GM06990 (cell line): ENCODE measurements around the gene KRT7.

Experiments
- DNase-seq: peaks from one replicate; pipeline ENCODE4 v3.0.0-alpha.2; 2011; ENCODE audit not compliant: insufficient read length; ENCODE audit errors: extremely low read depth
- H3K27me3 ChIP-seq: replicated peaks from 2 replicates; pipeline ENCODE4 v1.6.0; 2011; ENCODE audit warnings: low read length; ENCODE audit not compliant: control insufficient read depth, insufficient read depth
- H3K36me3 ChIP-seq: 2 replicates; pipeline ENCODE4 v1.5.1; 2011; ENCODE audit warnings: low read length; ENCODE audit not compliant: control insufficient read depth, insufficient read depth
- H3K4me3 ChIP-seq: replicated peaks from 2 replicates; pipeline ENCODE4 v1.5.1; 2011; ENCODE audit warnings: low read depth, mild to moderate bottlenecking, control low read depth, low read length
- TF ChIP-seq, protein P1 (sequence below): IDR thresholded peaks from 2 replicates; pipeline ENCODE4 v1.5.1; 2011; ENCODE audit warnings: low read length, control low read depth, mild to moderate bottlenecking, inconsistent platforms; ENCODE audit not compliant: insufficient read depth, poor library complexity, severe bottlenecking

Gene KRT7

DNA sequence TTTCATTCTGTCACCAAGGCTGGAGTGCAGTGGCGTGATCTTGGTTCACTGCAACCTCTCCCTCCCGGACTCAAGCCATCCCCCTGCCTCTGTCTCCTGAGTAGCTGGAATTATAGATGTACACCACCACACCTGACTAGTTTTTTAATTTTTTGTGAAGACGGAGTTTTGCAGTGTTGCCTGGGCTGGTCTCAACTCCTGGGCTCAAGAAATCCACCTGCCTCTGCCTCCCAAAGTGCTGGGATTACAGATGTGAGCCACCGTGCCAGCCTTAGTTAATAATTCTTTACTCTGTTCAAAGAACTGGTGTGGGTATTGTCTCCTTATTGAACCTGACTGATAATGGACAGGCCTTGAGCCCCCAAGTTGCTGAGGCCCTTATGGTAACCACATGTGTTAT is 10.4 kb upstream of the KRT7 start:
- DNase-seq: no peak
- TF ChIP-seq, protein P1, sequence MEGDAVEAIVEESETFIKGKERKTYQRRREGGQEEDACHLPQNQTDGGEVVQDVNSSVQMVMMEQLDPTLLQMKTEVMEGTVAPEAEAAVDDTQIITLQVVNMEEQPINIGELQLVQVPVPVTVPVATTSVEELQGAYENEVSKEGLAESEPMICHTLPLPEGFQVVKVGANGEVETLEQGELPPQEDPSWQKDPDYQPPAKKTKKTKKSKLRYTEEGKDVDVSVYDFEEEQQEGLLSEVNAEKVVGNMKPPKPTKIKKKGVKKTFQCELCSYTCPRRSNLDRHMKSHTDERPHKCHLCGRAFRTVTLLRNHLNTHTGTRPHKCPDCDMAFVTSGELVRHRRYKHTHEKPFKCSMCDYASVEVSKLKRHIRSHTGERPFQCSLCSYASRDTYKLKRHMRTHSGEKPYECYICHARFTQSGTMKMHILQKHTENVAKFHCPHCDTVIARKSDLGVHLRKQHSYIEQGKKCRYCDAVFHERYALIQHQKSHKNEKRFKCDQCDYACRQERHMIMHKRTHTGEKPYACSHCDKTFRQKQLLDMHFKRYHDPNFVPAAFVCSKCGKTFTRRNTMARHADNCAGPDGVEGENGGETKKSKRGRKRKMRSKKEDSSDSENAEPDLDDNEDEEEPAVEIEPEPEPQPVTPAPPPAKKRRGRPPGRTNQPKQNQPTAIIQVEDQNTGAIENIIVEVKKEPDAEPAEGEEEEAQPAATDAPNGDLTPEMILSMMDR: no peak
- Histone ChIP-seq H3K4me3 (no peak overlapping the region), H3K36me3 (no peaks in the 10 kb centered on the region), H3K27me3 (no peaks in the 10 kb centered on the region)

DNA sequence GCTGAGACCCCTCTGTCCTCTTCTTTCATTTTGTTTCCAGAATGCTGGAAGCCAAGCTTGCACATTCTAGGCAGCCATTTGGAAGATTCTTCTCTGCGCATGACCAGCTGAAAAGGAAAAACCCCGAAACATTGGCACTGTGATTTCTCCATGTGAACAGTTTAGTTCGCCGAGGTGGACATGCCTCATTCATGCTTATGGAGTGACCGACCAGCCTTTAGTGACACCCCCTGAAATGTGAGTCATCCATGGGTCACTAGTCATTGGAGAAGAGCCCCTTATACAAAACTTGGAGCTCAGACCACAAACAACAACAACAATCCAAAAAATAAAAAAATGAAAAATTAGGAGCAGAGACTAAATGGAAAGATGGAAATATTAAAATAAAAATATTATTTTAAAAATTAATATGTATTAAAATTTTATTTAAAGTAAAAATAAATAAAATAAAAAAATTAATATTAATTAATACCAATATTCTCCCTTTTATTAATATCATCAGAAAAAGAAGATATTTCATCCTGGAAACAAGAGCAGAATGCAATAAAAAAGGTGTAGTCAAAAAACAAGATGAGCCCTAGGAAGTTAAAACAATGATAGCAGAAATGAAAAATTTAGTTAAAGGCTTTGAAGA is 9.5 kb upstream of the KRT7 start:
- Histone ChIP-seq H3K36me3 (no peaks in the 10 kb centered on the region), H3K27me3 (no peaks in the 10 kb centered on the region), H3K4me3 (no peak overlapping the region)
- DNase-seq: no peak
- TF ChIP-seq, protein P1: no peak

DNA sequence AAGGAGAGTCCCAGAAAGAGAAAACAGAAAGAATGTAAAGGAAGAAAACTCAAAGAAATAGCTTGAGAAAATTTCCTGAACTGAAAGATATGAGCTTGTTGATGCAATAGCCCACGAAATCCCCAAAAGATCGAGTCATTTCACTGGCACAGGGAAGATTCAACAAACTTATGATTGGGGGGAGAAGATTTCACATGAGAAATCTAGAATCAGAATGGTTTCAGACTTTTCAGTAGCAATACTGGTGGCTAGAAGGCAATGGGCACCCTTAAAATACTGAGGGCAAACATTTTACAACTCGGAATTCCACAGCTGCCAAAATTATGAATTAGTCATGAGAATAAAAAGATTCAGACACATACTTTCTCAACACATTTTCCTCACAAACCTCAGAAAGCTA is 8.9 kb upstream of the KRT7 start:
- TF ChIP-seq, protein P1: no peak
- DNase-seq: no peak
- H3K27me3 ChIP-seq: no peaks in the 10 kb centered on the region
- H3K36me3 ChIP-seq: no peaks in the 10 kb centered on the region
- no peak overlapping the region for H3K4me3 ChIP-seq

DNA sequence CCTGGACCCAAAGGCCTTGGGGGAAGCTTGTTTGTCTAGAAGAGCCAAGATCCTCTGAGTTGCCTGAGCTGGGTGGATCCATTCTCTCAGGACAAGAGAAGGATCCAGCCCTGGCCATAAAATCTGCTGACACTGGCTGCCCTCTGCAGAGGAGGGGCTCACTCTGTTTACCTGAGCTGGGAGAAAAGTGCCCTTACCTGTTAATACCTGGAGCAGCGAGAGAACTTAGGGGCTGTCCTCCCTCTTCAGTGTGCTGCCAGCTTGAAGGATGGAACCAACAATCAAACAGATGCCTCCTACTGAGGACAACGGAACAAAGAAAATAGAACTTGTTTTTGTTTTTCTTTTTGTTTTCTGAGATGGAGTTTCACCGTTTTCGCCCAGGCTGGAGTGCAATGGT is 7.3 kb upstream of the KRT7 start:
- no peak overlapping the region for H3K4me3 ChIP-seq
- TF ChIP-seq, protein P1: no peak
- no peaks in the 10 kb centered on the region for H3K27me3 ChIP-seq
- no peak for DNase-seq
- no peaks in the 10 kb centered on the region for H3K36me3 ChIP-seq

DNA sequence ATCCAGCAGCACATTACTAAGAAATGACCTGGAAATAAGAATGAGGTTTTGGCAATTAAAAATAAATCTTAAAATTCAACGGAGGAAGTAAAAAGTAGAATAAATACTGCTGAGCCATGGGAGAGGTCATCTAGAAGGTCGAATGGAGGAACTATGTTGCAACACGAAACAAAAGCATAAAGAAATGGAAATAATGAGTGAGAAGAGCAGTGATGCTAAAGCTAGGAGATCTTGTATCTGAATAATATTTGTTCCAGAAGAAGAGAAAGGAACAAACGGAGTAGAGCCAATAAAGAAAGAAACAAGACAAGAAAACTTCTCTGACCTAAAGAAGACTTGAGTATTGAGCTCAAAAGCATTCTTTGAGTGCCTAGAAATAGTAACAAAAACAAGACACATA is 6.6 kb upstream of the KRT7 start:
- H3K36me3 ChIP-seq: no peaks in the 10 kb centered on the region
- TF ChIP-seq, protein P1: no peak
- no peak overlapping the region for H3K4me3 ChIP-seq
- DNase-seq: no peak
- H3K27me3 ChIP-seq: no peaks in the 10 kb centered on the region
